IPS DF 19.7 (cell line): ENCODE measurements around the gene MARK2.

ENCODE experiments used
- DNase-seq: peaks from one replicate; pipeline ENCODE4 v3.0.0-alpha.2; 2013; ENCODE audit warnings: low read depth, low spot score

MARK2 gene

DNA sequence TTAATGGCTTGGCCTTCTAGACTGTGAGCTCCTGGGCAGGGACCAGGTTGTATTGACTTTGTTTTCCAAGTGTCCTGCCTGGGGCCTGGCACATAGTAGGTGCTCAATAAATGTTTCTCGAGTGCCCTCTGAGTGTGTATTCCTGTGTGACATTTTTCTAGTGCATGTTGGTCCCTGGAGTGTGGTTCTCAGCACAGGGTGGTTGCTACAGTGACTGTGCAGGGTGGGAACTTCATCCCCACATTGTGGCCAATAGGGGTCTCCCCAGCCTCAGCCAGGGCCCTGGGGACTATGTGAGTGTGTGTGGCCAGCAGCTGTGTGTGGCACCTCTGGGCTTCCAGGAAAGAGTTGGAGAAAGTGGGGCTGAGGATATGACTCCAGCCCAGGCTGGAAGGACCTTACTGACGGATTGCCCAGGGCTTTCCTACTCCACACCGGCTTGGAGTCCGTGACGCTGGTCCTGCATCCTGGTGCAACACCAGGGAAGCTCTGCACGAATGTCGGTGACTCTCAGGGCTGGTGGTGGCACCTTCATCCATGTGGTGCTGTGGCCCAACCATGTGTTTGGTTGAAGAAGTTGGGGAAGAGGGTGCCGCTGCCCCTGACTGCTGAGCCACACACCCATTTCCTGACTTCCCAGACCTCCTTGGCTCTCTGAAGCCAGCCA is 9.0 kb upstream of the MARK2 start:
- no peak for DNase-seq

DNA sequence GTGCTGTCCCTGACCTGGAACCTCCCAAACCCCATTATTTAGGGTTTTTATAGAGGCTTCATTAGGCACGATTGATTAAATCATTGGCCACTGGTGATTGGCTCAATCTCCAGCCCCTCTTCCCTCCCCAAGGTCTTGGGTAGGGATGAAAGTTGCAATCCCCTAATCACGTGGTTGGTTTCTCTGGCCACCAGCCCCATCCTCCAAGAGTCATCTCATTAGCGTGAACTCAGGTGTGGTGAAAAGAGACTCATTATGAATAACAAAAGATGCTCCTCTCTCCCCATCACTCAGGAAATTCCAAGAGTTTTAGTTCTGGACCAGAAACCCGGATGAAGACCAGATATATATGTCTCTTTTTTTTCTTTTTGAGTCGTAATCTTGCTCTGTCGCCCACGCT is 7.6 kb upstream of the MARK2 start:
- DNase-seq = no peak

GRCh38 chr11:63832336-63832735 is 6.6 kb upstream of the MARK2 start:
- DNase-seq = no peak

GRCh38 chr11:63833048-63833447 is 5.9 kb upstream of the MARK2 start:
- DNase-seq = no peak

GRCh38 chr11:63834535-63835157 is 4.3 kb upstream of the MARK2 start:
- no peak for DNase-seq

GRCh38 chr11:63835158-63835545 is 3.8 kb upstream of the MARK2 start:
- DNase-seq = no peak

DNA sequence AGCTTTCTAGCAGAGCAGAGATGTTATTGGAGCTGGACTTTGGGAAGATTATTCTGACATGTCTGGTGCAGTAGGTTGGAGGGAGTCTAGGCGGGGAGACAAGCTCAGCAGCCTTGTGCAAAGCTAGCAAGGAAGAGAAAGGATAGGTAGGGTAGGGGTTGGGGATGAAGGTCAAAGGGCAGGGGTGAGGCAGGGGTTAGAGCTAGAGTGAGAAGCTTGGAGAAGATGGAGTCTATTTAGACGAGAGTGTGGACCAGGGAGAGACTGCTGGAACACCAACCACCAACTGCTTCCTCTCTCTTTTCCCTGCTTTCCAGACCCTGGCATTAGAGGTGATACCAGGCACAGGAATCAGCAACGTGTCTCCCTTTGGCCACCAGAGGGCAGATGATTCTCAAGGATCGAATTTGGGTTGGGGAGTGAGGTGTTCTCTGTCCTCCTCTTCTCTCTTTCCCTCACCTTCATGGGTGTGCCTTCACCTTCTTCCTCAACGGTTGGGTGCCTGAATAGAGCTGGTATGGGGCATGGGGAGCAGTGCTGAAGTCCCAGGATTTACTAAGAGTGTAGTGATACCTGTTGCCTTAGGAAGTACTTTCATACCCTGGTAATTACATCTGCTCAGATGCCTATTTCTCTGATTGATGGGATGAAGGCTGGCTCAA is 1.8 kb upstream of the MARK2 start:
- DNase-seq = peak; percentile 60

- DNase-seq = no peak
Observed at GRCh38 chr11:63837739-63838138, 1.2 kb upstream of the MARK2 start.

GRCh38 chr11:63838150-63838677 is 696 bp upstream of the MARK2 start:
- peak; percentile 72 for DNase-seq

- no peak for DNase-seq
Observed at GRCh38 chr11:63839508-63840355, 822 bp downstream of the MARK2 start.

DNA sequence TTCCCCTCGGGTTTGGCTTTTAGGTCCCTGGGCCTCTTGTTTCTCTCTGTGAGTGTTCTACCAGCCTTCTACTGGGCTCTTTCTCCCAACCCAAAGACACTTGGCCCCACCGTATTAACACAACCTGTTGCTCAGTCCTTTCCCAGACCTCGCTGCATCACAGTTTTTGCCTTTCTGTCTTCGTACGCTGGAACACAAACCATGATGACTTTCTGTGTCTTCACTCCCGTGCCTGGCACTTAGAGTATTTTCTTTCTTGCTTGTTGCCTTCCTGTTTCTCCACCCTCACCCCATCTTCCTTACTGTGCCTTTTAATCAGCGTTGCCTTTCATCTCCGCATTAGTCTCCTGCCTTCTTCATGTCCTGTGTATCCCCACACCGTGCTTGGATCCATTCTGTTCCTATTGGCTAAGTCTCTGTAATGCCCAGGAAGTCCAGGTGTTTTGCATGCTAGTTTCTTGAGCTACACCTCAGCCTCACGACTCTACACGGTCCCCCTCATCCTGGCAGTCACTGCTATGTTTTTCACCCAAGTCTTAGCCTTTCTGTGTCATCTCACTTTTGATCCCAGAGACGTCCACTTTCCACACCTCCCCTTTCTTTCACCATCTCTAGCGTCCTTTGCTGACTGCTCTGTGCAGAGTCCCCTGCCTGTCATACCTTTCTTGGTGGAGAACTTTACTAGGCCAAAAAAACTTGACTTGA is 1.6 kb downstream of the MARK2 start:
- DNase-seq = no peak

- DNase-seq = no peak
Observed at GRCh38 chr11:63841554-63841953, 2.6 kb downstream of the MARK2 start.

DNA sequence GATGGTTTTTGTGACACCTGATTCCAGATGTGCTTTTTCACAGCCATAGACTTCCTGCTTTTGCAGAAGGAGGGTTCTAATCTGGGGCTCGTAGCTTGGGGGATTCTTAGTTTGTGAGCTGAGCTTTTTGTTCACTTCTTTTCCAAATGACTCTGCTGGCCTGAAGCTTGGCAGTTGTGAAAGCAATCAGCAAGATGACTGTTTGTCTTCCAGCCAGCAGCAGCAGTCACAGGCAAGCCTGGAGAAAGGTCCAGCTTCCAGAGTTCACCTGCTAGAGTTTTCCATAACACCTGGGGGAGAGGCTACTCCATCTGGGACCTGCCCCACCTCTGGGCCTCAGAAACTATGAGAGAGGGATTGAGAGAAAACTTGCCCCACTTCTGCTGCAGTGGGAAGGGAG is 4.1 kb downstream of the MARK2 start:
- no peak for DNase-seq

DNA sequence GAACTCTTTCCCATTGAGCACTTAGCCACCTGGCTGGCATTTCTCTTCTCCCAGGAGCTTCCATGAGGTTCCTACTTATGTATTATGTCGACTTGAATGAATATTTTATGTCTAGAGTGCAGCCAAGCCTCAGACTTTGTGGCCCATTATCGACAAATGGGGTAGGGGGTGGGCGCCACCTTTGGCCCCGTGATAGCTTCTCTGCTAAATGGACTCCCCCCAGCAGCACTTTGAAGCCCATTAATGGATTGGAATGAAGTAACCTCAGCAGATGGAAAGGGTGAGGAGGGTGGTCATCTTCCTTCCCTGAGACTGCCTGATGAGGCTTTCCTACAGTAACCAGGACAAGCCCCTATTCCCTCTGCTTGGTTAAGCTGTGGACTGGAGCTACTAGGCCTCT is 5.9 kb downstream of the MARK2 start:
- DNase-seq = no peak

- DNase-seq = no peak
Observed at GRCh38 chr11:63845303-63845702, 6.4 kb downstream of the MARK2 start.

DNA sequence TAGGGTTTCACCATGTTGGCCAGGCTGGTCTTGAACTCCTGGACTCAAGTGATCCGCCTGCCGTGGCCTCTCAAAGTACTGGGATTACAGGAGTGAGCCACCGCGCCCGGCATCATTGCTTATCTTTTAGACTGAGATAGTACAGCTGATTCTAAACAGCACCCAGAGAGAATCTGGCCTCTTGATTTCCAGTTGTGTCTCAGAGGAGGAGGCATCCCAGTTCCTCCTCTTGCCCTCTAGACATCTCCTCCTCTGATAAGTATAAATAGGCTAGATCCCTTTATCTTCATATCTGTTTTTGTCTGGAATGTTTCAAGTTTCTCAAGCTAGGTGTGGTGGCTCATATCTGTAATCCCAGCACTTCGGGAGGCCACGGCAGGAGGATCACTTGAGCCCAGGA is 7.0 kb downstream of the MARK2 start:
- DNase-seq = no peak

DNA sequence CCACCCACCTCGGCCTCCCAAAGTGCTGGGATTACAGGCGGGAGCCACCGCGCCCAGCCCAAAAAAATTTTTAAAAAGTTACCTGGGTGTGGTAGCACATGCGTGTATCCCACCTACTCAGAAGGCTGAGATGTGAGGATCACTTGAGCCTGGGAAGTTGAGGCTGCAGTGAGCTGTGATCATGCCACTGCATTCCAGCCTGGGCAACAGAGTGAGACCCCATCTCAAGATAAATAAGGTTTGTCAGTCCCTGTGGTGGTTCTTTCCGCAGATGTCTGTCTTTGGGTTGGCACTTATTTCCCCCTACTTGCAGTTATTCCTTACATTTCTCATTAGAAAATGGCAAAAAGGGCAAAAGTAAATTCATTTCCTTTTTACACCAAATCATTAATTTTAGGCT is 8.0 kb downstream of the MARK2 start:
- DNase-seq = no peak

DNA sequence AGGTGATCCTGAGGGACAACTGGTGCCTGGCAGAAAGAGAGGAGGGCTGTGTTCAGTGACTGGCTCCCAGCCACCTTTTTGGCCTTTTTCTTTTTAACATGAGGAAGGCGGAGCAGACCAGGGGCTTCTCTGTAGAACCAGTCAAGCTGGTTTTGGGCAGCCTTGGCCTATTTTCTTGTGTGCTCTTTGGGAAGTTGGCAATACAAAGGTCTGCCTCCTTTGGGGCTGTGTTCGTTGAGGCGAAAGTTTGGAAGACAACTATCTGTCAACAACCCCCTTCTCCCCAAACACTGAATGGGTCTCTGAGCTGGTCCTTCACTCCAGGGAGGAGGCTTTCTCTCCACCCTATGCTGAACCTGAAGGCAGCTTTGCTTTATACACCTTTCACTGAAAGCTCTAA is 8.5 kb downstream of the MARK2 start:
- no peak for DNase-seq

- DNase-seq = no peak
Observed at GRCh38 chr11:63849691-63850090, 10.8 kb downstream of the MARK2 start.

DNA sequence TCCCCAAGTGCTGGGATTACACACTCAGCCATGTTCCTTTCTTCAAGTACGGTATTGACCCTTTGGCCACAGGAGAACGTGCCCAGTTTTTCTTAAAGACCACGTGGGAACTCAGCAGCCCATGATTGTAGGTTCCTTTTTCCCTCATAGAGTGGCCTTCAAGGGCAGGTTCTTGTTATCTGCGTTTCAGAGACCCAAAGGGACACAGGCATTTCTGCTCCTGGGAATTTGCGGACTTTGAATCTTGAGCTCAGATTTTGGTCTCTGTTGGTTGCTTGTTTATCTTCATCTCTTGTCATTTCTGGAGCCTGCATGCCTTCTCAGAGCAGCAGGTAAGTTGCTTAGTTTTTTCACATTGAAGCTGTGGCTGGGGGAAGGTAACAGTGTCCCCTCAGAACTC is 12.0 kb downstream of the MARK2 start:
- DNase-seq = no peak

DNA sequence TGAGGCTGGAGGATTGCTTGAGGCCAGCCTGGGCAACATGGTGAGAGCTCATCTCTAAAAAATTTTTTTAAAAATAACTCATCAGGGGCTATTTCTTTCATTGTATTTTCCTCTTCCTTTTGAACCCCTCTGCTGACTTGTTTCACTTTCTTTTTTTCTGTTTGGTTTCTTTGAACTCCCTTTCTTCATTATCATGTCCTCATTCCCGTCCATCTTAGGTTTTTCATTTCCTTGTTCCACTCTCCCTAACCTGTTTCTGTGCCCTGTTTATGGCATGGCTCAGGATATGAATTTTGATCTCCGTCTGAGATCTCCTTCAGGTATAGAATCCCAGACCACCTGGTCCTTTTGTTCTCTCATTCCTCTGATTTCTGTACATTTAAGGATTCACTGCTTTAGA is 12.5 kb downstream of the MARK2 start:
- DNase-seq = no peak
